Measurements from ENCODE around the gene COL24A1. TPM values are rescaled to one million over a fixed set of nuclear protein-coding genes. Genes with fewer than 3 reads are reported as not detected.
"Not testable (repeated sequence)": the region's sequence is repeated elsewhere in the genome, so short reads cannot be mapped to it uniquely, and the experiment has no call there.

Gene COL24A1
- total RNA-seq, 1 experiment from 2014 or later: 1.2 TPM

GRCh38 chr1:85992791-85993190 is 163.8 kb downstream of the COL24A1 start:
- DNase-seq (ENCODE audit: low read depth): peak; percentile 57

GRCh38 chr1:85991261-85991660 is 165.3 kb downstream of the COL24A1 start:
- DNase-seq (ENCODE audit: low read depth): no peak

- DNase-seq (ENCODE audit: low read depth): no peak
Measured at GRCh38 chr1:85984636-85985035, 171.9 kb downstream of the COL24A1 start.

GRCh38 chr1:85983316-85983715 is 173.3 kb downstream of the COL24A1 start:
- DNase-seq (ENCODE audit: low read depth): no peak

GRCh38 chr1:85976516-85977205 is 179.9 kb downstream of the COL24A1 start:
- DNase-seq (ENCODE audit: low read depth): no peak

GRCh38 chr1:85975912-85976371 is 180.6 kb downstream of the COL24A1 start:
- no peak for DNase-seq (ENCODE audit: low read depth)

GRCh38 chr1:85962457-85962856 is 194.1 kb downstream of the COL24A1 start:
- DNase-seq (ENCODE audit: low read depth): no peak

- DNase-seq (ENCODE audit: low read depth): no peak
Measured at GRCh38 chr1:85957760-85958159, 198.8 kb downstream of the COL24A1 start.

GRCh38 chr1:85955218-85955617 is 201.4 kb downstream of the COL24A1 start:
- DNase-seq (ENCODE audit: low read depth): not testable (repeated sequence)

GRCh38 chr1:85952460-85952859 is 204.1 kb downstream of the COL24A1 start:
- no peak for DNase-seq (ENCODE audit: low read depth)

GRCh38 chr1:85947186-85947585 is 209.4 kb downstream of the COL24A1 start:
- DNase-seq (ENCODE audit: low read depth): no peak

GRCh38 chr1:85943945-85944344 is 212.6 kb downstream of the COL24A1 start:
- DNase-seq (ENCODE audit: low read depth): no peak

- no peak for DNase-seq (ENCODE audit: low read depth)
Measured at GRCh38 chr1:85943526-85943925, 213.0 kb downstream of the COL24A1 start.

- DNase-seq (ENCODE audit: low read depth): no peak
Measured at GRCh38 chr1:85940656-85941306, 215.8 kb downstream of the COL24A1 start.

GRCh38 chr1:85938829-85939228 is 217.7 kb downstream of the COL24A1 start:
- DNase-seq (ENCODE audit: low read depth): no peak

GRCh38 chr1:85936470-85936869 is 220.1 kb downstream of the COL24A1 start:
- no peak for DNase-seq (ENCODE audit: low read depth)

- no peak for DNase-seq (ENCODE audit: low read depth)
Measured at GRCh38 chr1:85936057-85936456, 220.5 kb downstream of the COL24A1 start.

GRCh38 chr1:85935234-85935633 is 221.3 kb downstream of the COL24A1 start:
- DNase-seq (ENCODE audit: low read depth): no peak

GRCh38 chr1:85934516-85934915 is 222.1 kb downstream of the COL24A1 start:
- DNase-seq (ENCODE audit: low read depth): no peak

- DNase-seq (ENCODE audit: low read depth): no peak
Measured at GRCh38 chr1:85933961-85934360, 222.6 kb downstream of the COL24A1 start.

GRCh38 chr1:85911742-85912141 is 244.8 kb downstream of the COL24A1 start:
- peak; percentile 5 for DNase-seq (ENCODE audit: low read depth)

- no peak for DNase-seq (ENCODE audit: low read depth)
Measured at GRCh38 chr1:85900921-85901320, 255.7 kb downstream of the COL24A1 start.

GRCh38 chr1:85898861-85899260 is 257.7 kb downstream of the COL24A1 start:
- peak; percentile 4 for DNase-seq (ENCODE audit: low read depth)
